Measurements from ENCODE around the gene ZNF543. TPM values are rescaled to one million over a fixed set of nuclear protein-coding genes. Genes with fewer than 3 reads are reported as not detected.
"Not testable (repeated sequence)": the region's sequence is repeated elsewhere in the genome, so short reads cannot be mapped to it uniquely, and the experiment has no call there.

Gene ZNF543
- 1 to 10 TPM; 8.4 to 9.0 TPM for total RNA-seq

- ATAC-seq (replicated peaks in 1 of 2) = peak; percentile 98 to 99
- H3K4me3 Mint-ChIP-seq = peak within 1 kb of the TSS; percentile 82 to 92
- DNase-seq = peak; percentile 95 to 96
- peaks cover 28% of the 10 kb centered on the region for H3K4me1 Mint-ChIP-seq (ENCODE audit: low read depth)
- peak within 1 kb of the TSS; percentile 97 for H3K27ac Mint-ChIP-seq
- H3K9me3 Mint-ChIP-seq = peaks cover 7 to 19% of the 10 kb centered on the region in 2 donors
- peaks cover 18% of the 10 kb centered on the region for H3K27me3 Mint-ChIP-seq (ENCODE audit: low read depth)
- peaks cover 38 to 51% of the 10 kb centered on the region in 2 donors for H3K36me3 Mint-ChIP-seq (ENCODE audit: insufficient read depth in 2 of 2)
Measured at GRCh38 chr19:57320180-57321084, at the start of gene ZNF543. Gene ZNF543 (plus strand): TSS chr19:57320472. CDS start chr19:57320854, 382 bp downstream.

DNA sequence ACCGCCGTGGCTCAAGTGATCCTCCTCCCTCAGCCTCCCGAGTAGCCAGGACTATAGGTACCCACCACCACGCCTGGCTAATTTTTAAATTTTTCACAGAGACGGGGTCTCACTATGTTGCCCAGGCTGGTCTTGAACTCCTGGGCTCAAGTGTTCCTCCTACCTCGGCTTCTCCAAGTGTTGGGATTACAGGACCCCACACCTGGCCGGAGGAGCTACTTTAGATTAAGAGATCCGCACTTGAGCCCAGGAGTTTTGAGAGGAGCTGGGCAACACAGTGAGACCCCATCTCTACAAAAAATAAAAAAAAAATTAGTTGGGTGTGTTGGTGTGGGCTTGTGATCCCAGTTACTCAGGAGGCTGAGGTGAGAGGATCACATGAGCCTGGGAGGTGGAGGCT is 49.0 kb upstream of the ZNF543 start:
- peaks cover 2 to 4% of the 10 kb centered on the region in 2 donors for H3K9me3 Mint-ChIP-seq
- ATAC-seq (replicated peaks in 1 of 2) = no peak
- H3K4me1 Mint-ChIP-seq (ENCODE audit: low read depth) = peaks cover 32% of the 10 kb centered on the region
- no peak for DNase-seq
- H3K27me3 Mint-ChIP-seq (ENCODE audit: low read depth) = no peaks in the 10 kb centered on the region
- peaks cover 6 to 26% of the 10 kb centered on the region in 2 donors for H3K36me3 Mint-ChIP-seq (ENCODE audit: insufficient read depth in 2 of 2)
- H3K4me3 Mint-ChIP-seq = no peak overlapping the region
- no peak overlapping the region for H3K27ac Mint-ChIP-seq

DNA sequence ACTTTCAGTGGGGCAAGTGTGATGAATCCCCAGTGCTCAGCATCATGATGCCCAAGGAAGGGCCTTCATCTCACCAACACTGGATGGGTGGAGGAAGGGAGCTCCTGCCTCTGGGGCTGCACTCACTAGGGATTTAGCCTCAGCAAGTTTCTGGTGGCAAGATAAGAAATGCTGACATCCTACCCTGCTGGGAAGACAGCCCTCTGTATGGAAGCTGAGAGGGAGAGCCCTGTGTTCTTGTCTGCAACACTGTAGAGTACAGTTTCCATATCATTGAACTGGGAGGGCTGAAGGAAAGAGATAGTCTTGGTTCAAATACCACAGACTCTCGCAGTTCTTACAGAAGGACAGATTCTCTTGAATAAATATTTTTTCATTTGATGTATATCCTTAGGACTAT is 47.3 kb upstream of the ZNF543 start:
- Mint-ChIP-seq H3K9me3 (peaks cover 0 to 2% of the 10 kb centered on the region in 2 donors), H3K4me1 (ENCODE audit: low read depth) (peaks cover 32% of the 10 kb centered on the region), H3K27me3 (ENCODE audit: low read depth) (no peaks in the 10 kb centered on the region), H3K4me3 (no peak overlapping the region), H3K27ac (no peak overlapping the region), H3K36me3 (ENCODE audit: insufficient read depth in 2 of 2) (peaks cover 7 to 21% of the 10 kb centered on the region in 2 donors)
- no peak for ATAC-seq (replicated peaks in 1 of 2)
- no peak for DNase-seq

DNA sequence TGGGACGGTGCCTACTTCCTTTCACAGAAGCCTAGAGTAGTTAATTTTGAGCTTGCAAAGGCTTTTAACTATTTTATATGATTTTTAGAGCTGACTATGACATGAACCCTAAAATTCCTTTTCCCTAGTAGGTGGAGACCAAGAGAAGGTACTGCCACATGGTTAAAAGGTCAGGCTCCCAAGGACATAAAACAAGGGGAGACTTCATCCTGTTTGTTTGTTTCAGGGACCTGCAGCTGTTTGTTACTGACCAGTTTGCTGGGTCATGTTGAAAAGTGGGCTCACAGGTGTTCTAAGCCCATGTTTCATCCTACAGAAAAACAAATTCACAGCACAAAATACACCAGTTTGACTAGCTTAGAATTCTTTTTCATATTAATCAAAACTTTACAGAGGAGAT is 43.8 kb upstream of the ZNF543 start:
- H3K4me3 Mint-ChIP-seq = no peak overlapping the region

DNA sequence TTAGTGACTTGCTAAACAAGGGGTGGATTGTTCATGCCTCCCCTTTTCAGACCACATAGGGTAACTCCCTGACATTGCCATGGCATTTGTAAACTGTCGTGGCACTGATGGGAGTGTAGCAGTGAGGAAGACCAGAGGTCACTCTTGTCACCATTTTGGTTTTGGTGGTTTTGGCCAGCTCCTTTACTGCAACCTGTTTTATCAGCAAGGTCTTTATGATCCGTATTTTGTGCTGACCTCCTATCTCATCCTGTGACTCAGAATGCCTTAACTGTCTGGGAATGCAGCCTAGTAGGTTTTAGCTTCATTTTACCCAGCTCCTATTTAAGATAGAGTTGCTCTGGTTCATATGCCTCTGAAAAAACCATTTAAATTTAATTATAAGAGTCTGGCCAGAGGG is 41.8 kb upstream of the ZNF543 start:
- Mint-ChIP-seq H3K36me3 (ENCODE audit: insufficient read depth in 2 of 2) (peaks cover 25 to 29% of the 10 kb centered on the region in 2 donors), H3K4me1 (ENCODE audit: low read depth) (peaks cover 32% of the 10 kb centered on the region)
- not testable (repeated sequence) for DNase-seq; H3K9me3 Mint-ChIP-seq; H3K27ac Mint-ChIP-seq; ATAC-seq (replicated peaks in 1 of 2); H3K27me3 Mint-ChIP-seq (ENCODE audit: low read depth); H3K4me3 Mint-ChIP-seq

More for the DNA sequence above, 43.8 kb upstream of the ZNF543 start:
- peaks cover 20% of the 10 kb centered on the region for H3K4me1 Mint-ChIP-seq (ENCODE audit: low read depth)
- H3K27ac Mint-ChIP-seq = peak overlapping the region; percentile 38
- peaks cover 0 to 2% of the 10 kb centered on the region in 2 donors for H3K9me3 Mint-ChIP-seq
- no peak for ATAC-seq (replicated peaks in 1 of 2)
- no peak for DNase-seq
- H3K27me3 Mint-ChIP-seq (ENCODE audit: low read depth) = no peaks in the 10 kb centered on the region
- H3K36me3 Mint-ChIP-seq (ENCODE audit: insufficient read depth in 2 of 2) = peaks cover 14 to 21% of the 10 kb centered on the region in 2 donors

DNA sequence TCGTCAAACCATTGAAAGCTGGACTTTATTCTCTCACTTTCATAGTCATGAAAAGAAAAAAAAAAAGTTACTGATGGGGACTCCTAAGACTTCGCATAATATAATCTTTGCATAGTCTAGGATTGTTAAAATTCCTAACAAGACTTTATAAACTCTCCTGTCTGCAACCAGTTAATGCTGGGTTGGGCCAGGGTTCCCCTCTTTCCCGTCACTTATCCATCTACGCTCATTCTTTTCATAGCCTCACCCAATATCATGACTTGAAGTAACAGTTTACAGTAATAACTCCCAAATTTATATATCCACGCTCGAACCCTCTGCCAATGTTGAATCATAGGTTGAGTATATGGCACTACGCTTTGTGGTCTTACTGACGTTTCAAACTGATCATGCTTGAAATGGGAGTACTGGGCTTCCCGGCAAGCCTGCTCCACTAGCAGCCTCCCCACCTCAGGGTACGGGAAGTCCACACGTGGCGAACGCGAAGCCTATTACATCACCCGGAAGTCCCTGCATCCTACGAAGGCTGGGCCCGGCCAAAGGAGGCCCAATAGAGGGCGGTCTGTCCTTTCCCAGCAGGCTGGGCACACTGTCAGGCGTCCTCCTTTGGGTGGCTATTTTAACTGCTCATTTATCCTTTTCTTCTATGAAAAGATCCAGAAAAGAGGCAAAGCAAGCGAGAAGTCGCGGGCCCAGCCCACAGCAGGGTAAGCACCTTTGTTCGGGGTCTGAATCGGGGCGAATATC is 40.7 kb upstream of the ZNF543 start:
- H3K36me3 Mint-ChIP-seq (ENCODE audit: insufficient read depth in 2 of 2) = peaks cover 25 to 32% of the 10 kb centered on the region in 2 donors
- H3K4me3 Mint-ChIP-seq = no peak overlapping the region

GRCh38 chr19:57280165-57280961 is 39.9 kb upstream of the ZNF543 start, which contains the start of gene ZNF460:
Gene ZNF460 (plus strand): TSS chr19:57280485. CDS start chr19:57280807, 322 bp downstream.
- Mint-ChIP-seq H3K27ac (no peak within 1 kb of the TSS), H3K4me3 (no peak within 1 kb of the TSS), H3K36me3 (ENCODE audit: insufficient read depth in 2 of 2) (peaks cover 29 to 38% of the 10 kb centered on the region in 2 donors), H3K4me1 (ENCODE audit: low read depth) (peaks cover 33% of the 10 kb centered on the region), H3K9me3 (peaks cover 3 to 4% of the 10 kb centered on the region in 2 donors), H3K27me3 (ENCODE audit: low read depth) (no peaks in the 10 kb centered on the region)
- DNase-seq = peak; percentile 97
- peak; percentile 82 to 84 for ATAC-seq (replicated peaks in 1 of 2)

More for the DNA sequence above, 40.7 kb upstream of the ZNF543 start:
- Mint-ChIP-seq H3K4me1 (ENCODE audit: low read depth) (peaks cover 28% of the 10 kb centered on the region), H3K27ac (no peak overlapping the region), H3K27me3 (ENCODE audit: low read depth) (no peaks in the 10 kb centered on the region), H3K9me3 (peaks cover 0 to 4% of the 10 kb centered on the region in 2 donors)
- ATAC-seq (replicated peaks in 1 of 2) = peak; percentile 72 to 74
- peak; percentile 86 to 88 for DNase-seq

DNA sequence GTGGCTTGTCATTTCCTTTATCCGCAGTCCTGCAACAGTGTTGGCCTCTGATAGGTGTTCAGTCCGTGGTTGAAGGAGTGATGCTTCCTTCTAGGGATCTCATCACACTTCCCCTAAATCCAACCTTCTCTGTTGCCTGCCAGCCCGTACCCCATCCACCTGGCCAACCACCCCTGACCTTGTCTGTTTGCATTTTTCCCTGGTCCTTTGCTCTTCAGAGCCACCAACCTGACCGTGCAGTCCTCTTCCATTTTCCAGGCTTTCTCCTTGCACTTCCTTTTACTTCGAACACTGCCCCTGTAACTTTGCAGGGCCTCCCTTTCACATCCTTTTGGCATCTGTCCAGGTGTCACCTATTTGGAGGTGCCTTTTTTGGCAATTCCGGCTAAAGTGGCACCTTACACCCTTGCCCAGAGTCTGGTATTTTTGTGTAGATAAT is 39.3 kb upstream of the ZNF543 start:
- Mint-ChIP-seq H3K27ac (no peak overlapping the region), H3K4me1 (ENCODE audit: low read depth) (peaks cover 36% of the 10 kb centered on the region), H3K27me3 (ENCODE audit: low read depth) (no peaks in the 10 kb centered on the region), H3K4me3 (no peak overlapping the region), H3K36me3 (ENCODE audit: insufficient read depth in 2 of 2) (peaks cover 33 to 45% of the 10 kb centered on the region in 2 donors), H3K9me3 (peaks cover 4 to 6% of the 10 kb centered on the region in 2 donors)
- DNase-seq (peak; percentile 18 to 35), ATAC-seq (replicated peaks in 1 of 2) (no peak)

DNA sequence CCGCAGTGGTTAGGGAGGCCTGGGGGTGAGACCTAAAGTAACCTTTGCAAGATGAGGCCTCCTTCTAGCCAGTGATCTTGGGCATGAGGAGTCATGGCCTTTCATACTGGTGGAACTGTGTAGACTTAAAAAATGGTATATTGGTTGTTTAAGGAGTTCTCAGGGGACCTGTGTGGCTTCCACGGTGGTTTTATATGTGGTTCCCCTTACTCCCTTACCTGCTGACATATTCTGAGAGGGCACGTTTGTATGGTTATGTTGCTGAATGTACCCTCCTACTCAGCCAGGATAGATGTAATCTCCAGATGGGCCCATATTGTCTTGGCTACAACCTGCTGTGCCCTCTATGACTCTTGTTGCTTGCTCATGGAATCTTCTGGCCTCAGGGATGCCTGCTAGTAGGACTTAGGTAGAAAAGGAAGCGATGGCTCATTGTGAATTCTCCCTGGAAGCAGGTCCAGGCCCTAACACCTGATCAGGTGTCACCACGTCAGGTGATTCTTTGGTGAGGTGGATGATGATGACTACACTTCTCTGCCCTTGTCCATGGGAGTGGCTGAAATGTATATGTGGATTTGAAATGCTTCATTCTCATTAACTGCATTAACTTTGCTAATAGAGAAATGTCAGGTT is 38.1 kb upstream of the ZNF543 start:
- DNase-seq (peak; percentile 68 to 71), ATAC-seq (replicated peaks in 1 of 2) (peak; percentile 43 to 52)
- H3K36me3 Mint-ChIP-seq (ENCODE audit: insufficient read depth in 2 of 2) = peaks cover 40 to 53% of the 10 kb centered on the region in 2 donors
- H3K27ac Mint-ChIP-seq = peak overlapping the region; percentile 81
- no peaks in the 10 kb centered on the region for H3K27me3 Mint-ChIP-seq (ENCODE audit: low read depth)
- peak overlapping the region in 1 of 2 donors; percentile 91 for H3K4me3 Mint-ChIP-seq
- peaks cover 40% of the 10 kb centered on the region for H3K4me1 Mint-ChIP-seq (ENCODE audit: low read depth)
- H3K9me3 Mint-ChIP-seq = peaks cover 6 to 8% of the 10 kb centered on the region in 2 donors

DNA sequence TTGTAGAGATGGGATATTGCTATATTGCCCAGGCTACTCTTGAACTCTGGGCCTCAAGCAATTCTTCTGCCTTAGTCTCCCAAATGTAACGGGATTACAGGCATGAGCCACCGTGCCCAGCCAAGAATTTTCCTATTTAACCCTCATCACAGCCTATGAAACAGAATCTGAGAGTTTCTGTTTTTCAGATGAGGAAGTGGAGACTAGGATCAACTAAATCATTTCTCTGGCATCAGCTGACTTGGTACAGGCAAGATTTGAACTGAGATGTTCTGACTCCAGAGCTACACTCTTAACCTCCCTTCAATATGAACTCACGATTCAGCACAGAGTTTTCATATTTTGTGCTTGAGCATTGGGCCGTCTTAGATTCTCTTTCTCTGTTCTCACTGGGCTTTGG is 31.9 kb upstream of the ZNF543 start:
- Mint-ChIP-seq H3K4me3 (no peak overlapping the region), H3K9me3 (peaks cover 19% of the 10 kb centered on the region in 2 donors), H3K27me3 (ENCODE audit: low read depth) (no peaks in the 10 kb centered on the region)

GRCh38 chr19:57290970-57291369 is 29.3 kb upstream of the ZNF543 start:
- no peak for ATAC-seq (replicated peaks in 1 of 2)
- peaks cover 9% of the 10 kb centered on the region for H3K4me1 Mint-ChIP-seq (ENCODE audit: low read depth)
- no peak overlapping the region for H3K4me3 Mint-ChIP-seq
- H3K9me3 Mint-ChIP-seq = peaks cover 19 to 28% of the 10 kb centered on the region in 2 donors
- no peak overlapping the region for H3K27ac Mint-ChIP-seq
- no peaks in the 10 kb centered on the region for H3K27me3 Mint-ChIP-seq (ENCODE audit: low read depth)
- no peak for DNase-seq
- H3K36me3 Mint-ChIP-seq (ENCODE audit: insufficient read depth in 2 of 2) = peaks cover 69 to 89% of the 10 kb centered on the region in 2 donors

More for the DNA sequence above, 31.9 kb upstream of the ZNF543 start:
- H3K4me1 Mint-ChIP-seq (ENCODE audit: low read depth) = peaks cover 21% of the 10 kb centered on the region
- DNase-seq (no peak), ATAC-seq (replicated peaks in 1 of 2) (no peak)
- no peak overlapping the region for H3K27ac Mint-ChIP-seq
- peaks cover 59 to 84% of the 10 kb centered on the region in 2 donors for H3K36me3 Mint-ChIP-seq (ENCODE audit: insufficient read depth in 2 of 2)

DNA sequence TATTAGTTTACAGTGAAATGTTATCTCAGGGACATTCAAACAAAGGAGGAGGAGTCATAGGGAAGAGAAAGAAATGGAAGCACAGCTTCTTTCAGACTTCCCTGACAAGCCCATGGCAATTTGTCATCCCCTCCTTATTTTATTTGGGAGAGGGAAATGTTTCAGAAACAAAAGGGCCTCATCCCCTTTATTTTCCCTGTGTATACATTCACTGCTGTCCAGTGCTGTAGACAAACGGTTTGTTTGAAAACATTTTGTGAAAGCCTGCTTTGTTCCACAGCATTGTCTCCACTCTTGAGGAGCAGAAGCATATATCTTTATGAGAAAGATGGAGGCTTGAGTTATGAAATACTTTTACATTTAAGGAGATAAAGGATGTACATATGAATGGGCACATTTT is 27.7 kb upstream of the ZNF543 start:
- DNase-seq = no peak
- peaks cover 25 to 28% of the 10 kb centered on the region in 2 donors for H3K9me3 Mint-ChIP-seq
- H3K27ac Mint-ChIP-seq = no peak overlapping the region
- no peak overlapping the region for H3K4me3 Mint-ChIP-seq
- H3K27me3 Mint-ChIP-seq (ENCODE audit: low read depth) = no peaks in the 10 kb centered on the region
- peaks cover 69 to 89% of the 10 kb centered on the region in 2 donors for H3K36me3 Mint-ChIP-seq (ENCODE audit: insufficient read depth in 2 of 2)
- peaks cover 9% of the 10 kb centered on the region for H3K4me1 Mint-ChIP-seq (ENCODE audit: low read depth)
- no peak for ATAC-seq (replicated peaks in 1 of 2)

All from activated T-cell treated with anti-CD3 and anti-CD28 coated beads, Interleukin-2, amount 50 U/mL, for 72 hours (primary cell).